Epithelial cell of esophagus (primary cell): ENCODE data around the gene TUSC7.
A peak's percentile ranks its signal among the peaks of the same experiment; 100 is the strongest.

Experiments used
- DNase-seq: peaks from one replicate; pipeline ENCODE4 v3.0.0; 2010; ENCODE audit warnings: low read depth
- H3K4me3 ChIP-seq: 2 replicates; pipeline ENCODE4 v1.5.1; 2011; ENCODE audit warnings: mild to moderate bottlenecking, low read length, control low read depth
- TF ChIP-seq, protein P1 (sequence below): IDR thresholded peaks from 2 replicates; pipeline ENCODE4 v1.5.1; 2011; ENCODE audit warnings: low read depth, mild to moderate bottlenecking, low read length, control low read depth, inconsistent platforms; ENCODE audit not compliant: insufficient read depth; ENCODE audit errors: missing control alignments

Gene TUSC7

DNA sequence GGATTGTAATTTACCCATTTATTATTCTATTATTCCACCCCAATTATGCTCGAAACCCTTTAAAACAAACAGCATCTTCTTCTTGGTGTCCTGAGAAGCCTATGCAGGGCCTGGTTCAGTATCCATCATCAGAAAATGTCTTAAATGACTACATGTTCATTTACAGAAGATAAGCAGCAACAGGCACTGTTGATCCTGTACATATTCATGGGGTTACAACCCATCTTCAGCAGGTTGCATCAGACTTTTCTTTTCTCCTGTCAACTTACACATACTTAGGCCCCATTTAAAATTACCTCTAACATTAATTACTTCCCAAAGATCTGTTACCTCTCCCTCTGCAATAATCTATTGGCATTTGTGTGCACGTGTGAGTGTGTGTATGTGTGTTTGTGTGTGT is 18.9 kb downstream of the TUSC7 start:
- TF ChIP-seq, protein P1, sequence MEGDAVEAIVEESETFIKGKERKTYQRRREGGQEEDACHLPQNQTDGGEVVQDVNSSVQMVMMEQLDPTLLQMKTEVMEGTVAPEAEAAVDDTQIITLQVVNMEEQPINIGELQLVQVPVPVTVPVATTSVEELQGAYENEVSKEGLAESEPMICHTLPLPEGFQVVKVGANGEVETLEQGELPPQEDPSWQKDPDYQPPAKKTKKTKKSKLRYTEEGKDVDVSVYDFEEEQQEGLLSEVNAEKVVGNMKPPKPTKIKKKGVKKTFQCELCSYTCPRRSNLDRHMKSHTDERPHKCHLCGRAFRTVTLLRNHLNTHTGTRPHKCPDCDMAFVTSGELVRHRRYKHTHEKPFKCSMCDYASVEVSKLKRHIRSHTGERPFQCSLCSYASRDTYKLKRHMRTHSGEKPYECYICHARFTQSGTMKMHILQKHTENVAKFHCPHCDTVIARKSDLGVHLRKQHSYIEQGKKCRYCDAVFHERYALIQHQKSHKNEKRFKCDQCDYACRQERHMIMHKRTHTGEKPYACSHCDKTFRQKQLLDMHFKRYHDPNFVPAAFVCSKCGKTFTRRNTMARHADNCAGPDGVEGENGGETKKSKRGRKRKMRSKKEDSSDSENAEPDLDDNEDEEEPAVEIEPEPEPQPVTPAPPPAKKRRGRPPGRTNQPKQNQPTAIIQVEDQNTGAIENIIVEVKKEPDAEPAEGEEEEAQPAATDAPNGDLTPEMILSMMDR, result no peak
- DNase-seq, result no peak
- no peak overlapping the region for H3K4me3 ChIP-seq

GRCh38 chr3:116734243-116734642 is 24.7 kb downstream of the TUSC7 start:
- peak; percentile 19 for DNase-seq
- H3K4me3 ChIP-seq, result no peak overlapping the region
- TF ChIP-seq, protein P1, result no peak

GRCh38 chr3:116739678-116740077 is 30.1 kb downstream of the TUSC7 start:
- DNase-seq, result no peak
- no peak overlapping the region for H3K4me3 ChIP-seq
- TF ChIP-seq, protein P1, result no peak

GRCh38 chr3:116740293-116740692 is 30.7 kb downstream of the TUSC7 start:
- no peak overlapping the region for H3K4me3 ChIP-seq
- TF ChIP-seq, protein P1, result no peak
- no peak for DNase-seq

GRCh38 chr3:116741467-116741866 is 31.9 kb downstream of the TUSC7 start:
- TF ChIP-seq, protein P1, result no peak
- H3K4me3 ChIP-seq, result no peak overlapping the region
- DNase-seq, result no peak

DNA sequence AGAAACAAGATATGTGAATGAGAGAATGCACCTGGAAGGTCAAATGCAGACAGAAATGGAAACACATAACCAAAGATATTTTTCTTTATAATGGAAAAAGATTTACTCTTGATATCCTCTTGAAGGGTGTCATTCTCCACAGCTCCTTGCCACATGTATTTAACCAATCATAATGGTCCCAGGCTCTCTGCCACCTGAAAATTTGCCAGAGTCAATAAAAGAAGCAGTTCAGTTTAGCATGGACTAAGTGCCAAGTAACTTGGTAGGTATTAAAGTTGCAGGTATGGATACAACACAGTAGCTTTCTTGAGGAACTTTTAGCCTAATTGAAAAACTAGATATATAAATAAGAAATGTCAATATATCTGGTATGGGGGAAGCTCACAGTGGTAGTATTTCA is 33.5 kb downstream of the TUSC7 start:
- DNase-seq, result no peak
- TF ChIP-seq, protein P1, result no peak
- H3K4me3 ChIP-seq, result no peak overlapping the region

GRCh38 chr3:116749388-116749787 is 39.8 kb downstream of the TUSC7 start:
- DNase-seq, result no peak
- H3K4me3 ChIP-seq, result no peak overlapping the region
- TF ChIP-seq, protein P1, result no peak
